Astrocyte of the spinal cord (primary cell): ENCODE results near the gene UBC.

Experiments
- DNase-seq: peaks from one replicate; pipeline ENCODE4 v3.0.0; 2011; ENCODE audit warnings: low read depth, low spot score
- H3K4me3 ChIP-seq: 2 replicates; pipeline ENCODE4 v1.5.1; 2011; ENCODE audit warnings: low read depth, mild to moderate bottlenecking, low read length, moderate library complexity
- in situ Hi-C: cut with HindIII; loops from 2 replicates; pipeline ENCODE4 v1.10.0; 2017; ENCODE audit warnings: low sequenced_read_pairs
- TF ChIP-seq, protein P1 (sequence below): IDR thresholded peaks from 2 replicates; pipeline ENCODE4 v1.5.1; 2012; ENCODE audit warnings: low read depth, mild to moderate bottlenecking, low read length, inconsistent platforms

Gene UBC

GRCh38 chr12:124867401-124867930 is 47.0 kb downstream of the UBC start:
- TF ChIP-seq, protein P1, sequence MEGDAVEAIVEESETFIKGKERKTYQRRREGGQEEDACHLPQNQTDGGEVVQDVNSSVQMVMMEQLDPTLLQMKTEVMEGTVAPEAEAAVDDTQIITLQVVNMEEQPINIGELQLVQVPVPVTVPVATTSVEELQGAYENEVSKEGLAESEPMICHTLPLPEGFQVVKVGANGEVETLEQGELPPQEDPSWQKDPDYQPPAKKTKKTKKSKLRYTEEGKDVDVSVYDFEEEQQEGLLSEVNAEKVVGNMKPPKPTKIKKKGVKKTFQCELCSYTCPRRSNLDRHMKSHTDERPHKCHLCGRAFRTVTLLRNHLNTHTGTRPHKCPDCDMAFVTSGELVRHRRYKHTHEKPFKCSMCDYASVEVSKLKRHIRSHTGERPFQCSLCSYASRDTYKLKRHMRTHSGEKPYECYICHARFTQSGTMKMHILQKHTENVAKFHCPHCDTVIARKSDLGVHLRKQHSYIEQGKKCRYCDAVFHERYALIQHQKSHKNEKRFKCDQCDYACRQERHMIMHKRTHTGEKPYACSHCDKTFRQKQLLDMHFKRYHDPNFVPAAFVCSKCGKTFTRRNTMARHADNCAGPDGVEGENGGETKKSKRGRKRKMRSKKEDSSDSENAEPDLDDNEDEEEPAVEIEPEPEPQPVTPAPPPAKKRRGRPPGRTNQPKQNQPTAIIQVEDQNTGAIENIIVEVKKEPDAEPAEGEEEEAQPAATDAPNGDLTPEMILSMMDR = no peak
- in situ Hi-C loops = no loop called here
- DNase-seq = peak; percentile 33

GRCh38 chr12:124866883-124867400 is 47.5 kb downstream of the UBC start:
- in situ Hi-C loops = no loop called here
- TF ChIP-seq, protein P1 = no peak
- DNase-seq = no peak

More at GRCh38 chr12:124867401-124867930, 47.0 kb downstream of the UBC start:
- no peak overlapping the region for H3K4me3 ChIP-seq

DNA sequence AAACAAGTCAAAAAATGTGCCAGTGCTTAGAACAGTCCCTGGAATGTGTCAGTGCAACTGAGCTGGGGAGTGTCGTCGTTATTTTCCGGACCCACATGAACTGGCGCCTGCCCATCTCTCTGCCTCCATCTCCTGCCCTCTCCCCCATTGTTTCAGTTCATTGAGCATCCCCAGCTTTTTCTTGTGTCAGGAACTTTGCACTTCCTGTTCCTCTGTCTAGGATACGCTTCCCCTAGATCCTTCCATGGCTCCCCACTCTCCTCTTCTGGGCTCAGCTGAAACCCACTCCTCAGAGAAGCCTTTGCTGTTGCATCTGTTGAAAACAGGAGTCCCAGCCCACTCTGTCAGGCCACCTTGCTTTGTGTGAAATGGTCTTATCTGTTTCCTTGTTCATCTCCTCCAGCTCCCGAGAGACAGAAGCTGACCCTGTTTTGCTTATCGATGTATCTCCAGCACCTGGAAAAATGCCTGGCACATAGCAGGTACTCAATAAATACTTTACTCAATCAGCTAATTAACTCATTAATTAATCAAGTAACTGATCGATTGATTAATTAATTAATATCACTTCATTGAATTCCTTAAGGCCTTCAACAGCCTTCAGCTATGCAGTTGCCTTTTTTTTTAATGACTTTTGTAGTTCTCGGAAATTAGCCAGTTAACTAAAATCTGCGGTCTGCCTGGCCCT is 48.1 kb downstream of the UBC start:
- H3K4me3 ChIP-seq = no peak overlapping the region
- TF ChIP-seq, protein P1 = no peak
- DNase-seq = no peak
- in situ Hi-C loops = no loop called here

More at GRCh38 chr12:124866883-124867400, 47.5 kb downstream of the UBC start:
- no peak overlapping the region for H3K4me3 ChIP-seq

- in situ Hi-C loops = no loop called here
- H3K4me3 ChIP-seq = no peak overlapping the region
- no peak for DNase-seq
- TF ChIP-seq, protein P1 = no peak
Observed at GRCh38 chr12:124865728-124866127, 48.7 kb downstream of the UBC start.

- no peak overlapping the region for H3K4me3 ChIP-seq
- TF ChIP-seq, protein P1 = no peak
- DNase-seq = no peak
- in situ Hi-C loops = no loop called here
Observed at GRCh38 chr12:124864326-124864752, 50.1 kb downstream of the UBC start.

GRCh38 chr12:124863416-124864325 is 50.8 kb downstream of the UBC start, which contains the start of gene SCARB1:
Gene SCARB1, minus strand, starts transcription at chr12:124863864. Its CDS starts 144 bp downstream, at chr12:124863720.
- TF ChIP-seq, protein P1 = no peak
- peak within 1 kb of the TSS; percentile 55 for H3K4me3 ChIP-seq
- in situ Hi-C loops = no loop called here
- DNase-seq = peak; percentile 69
